DOHH2 (cell line): ENCODE results near the gene SLC2A4.

Experiments used
- CTCF ChIP-seq: fragments of 200-600 bp; sonication (generic); IDR thresholded peaks from one replicate; pipeline ENCODE4 v1.5.1; 2014; ENCODE audit warnings: antibody characterized with exemption, mild to moderate bottlenecking, low read depth, low read length; ENCODE audit not compliant: poor library complexity, severe bottlenecking
- EZH2phosphoT487 ChIP-seq: fragments of 200-600 bp; sonication (generic); IDR thresholded peaks from 2 replicates; pipeline ENCODE4 v1.6.1; 2017; ENCODE audit warnings: borderline replicate concordance, mild to moderate bottlenecking, antibody characterized with exemption, low read length, moderate library complexity, mixed read lengths

GRCh38 chr17:7284911-7285310 is 3.4 kb downstream of the SLC2A4 start:
- no peak for TF ChIP-seq CTCF
- no peak for TF ChIP-seq EZH2phosphoT487
